RPMI7951 (cell line): ENCODE results near the gene MGLL. TPM values are rescaled to one million over a fixed set of nuclear protein-coding genes. Genes with fewer than 3 reads are reported as not detected.

ENCODE experiments used
- DNase-seq: peaks from one replicate; pipeline ENCODE4 v3.0.0-alpha.2; 2012; ENCODE audit warnings: low read depth
- total RNA-seq: library from RNA; depleted of rRNA; stranded (reverse); fragments of >200 nt; shearing (Covaris generic); gene quantifications from 2 replicates; pipeline ENCODE4 v1.2.3, GENCODE V29; 2014

Gene MGLL
- total RNA-seq, 1 experiment from 2014 or later, result 48.4 TPM

GRCh38 chr3:127758013-127758412, 64.3 kb downstream of the MGLL start:
- no peak for DNase-seq

- DNase-seq, result no peak
These were observed 67.0 kb downstream of the MGLL start for GRCh38 chr3:127755305-127755681.

DNA sequence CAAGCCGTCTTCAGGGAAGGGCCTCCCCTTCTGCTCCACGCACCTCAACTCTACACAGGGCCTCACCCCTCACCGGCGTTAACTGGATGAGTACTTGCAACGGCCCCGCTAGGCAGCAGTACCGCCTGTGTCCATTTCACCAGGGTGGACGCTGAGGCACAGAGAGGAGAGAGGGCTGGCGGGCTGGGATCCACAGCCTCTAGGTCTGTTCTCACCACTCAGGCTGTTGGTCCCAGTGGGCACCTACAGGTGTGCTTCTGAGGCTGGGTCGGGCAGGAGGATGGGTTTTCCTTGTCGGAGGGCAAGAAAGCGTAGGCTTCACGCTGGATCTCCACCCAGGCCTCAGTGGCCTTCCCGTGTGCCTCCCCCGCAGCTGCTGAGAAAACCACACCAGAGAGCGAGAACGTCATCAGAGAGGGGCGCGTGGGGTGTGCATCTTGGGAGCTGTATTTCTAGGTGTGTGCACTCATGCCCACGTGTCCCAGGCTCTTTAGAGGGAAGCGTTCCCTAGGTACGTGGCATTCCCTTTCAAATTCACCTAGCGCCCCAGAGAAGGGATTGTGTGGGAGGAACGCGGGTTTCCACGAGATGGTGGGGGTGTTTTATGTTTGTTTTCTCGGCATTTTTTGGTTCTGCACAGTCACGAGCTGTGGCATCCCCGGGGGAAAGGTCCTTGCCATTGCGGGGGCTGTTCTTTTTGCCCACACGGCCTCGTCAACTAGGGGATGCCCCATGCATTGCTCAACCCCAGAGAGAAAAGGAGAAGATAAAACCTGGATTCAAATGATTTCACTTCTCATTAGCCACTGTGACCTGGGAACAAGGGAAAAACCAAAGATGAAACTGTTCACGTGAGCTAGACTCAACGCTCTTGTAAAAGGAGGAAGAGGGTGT, 67.7 kb downstream of the MGLL start:
- DNase-seq, result no peak

DNA sequence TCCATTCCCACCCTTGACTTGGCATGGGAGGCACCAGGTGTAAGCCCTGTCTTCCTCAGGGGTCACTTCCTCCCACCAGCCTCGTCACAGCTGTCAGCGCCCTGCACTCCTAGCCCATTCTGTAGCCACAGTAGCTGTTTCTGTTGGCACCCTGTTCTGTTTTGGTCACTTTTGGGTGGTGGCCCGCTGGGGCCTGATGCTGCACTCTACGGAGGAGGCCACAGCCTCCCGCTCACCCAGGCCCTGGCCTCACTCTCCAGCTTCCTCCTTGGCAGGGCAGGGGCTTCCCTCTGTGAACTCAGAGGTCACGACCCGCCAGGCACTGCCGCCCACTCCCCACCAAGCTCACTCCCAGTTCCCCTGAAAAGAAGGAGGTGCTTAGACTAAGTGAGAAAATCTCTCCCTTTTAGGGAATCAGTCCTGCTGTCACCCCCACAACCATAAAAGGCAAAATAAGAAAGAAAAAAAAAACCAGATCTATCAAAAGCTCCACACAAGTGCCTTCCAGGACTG, 68.4 kb downstream of the MGLL start:
- no peak for DNase-seq

- no peak for DNase-seq
These were observed 69.0 kb downstream of the MGLL start for GRCh38 chr3:127753338-127753737.

GRCh38 chr3:127751782-127752181, 70.5 kb downstream of the MGLL start:
- no peak for DNase-seq

- peak; percentile 60 for DNase-seq
These were observed 71.1 kb downstream of the MGLL start for GRCh38 chr3:127751163-127751621.

DNA sequence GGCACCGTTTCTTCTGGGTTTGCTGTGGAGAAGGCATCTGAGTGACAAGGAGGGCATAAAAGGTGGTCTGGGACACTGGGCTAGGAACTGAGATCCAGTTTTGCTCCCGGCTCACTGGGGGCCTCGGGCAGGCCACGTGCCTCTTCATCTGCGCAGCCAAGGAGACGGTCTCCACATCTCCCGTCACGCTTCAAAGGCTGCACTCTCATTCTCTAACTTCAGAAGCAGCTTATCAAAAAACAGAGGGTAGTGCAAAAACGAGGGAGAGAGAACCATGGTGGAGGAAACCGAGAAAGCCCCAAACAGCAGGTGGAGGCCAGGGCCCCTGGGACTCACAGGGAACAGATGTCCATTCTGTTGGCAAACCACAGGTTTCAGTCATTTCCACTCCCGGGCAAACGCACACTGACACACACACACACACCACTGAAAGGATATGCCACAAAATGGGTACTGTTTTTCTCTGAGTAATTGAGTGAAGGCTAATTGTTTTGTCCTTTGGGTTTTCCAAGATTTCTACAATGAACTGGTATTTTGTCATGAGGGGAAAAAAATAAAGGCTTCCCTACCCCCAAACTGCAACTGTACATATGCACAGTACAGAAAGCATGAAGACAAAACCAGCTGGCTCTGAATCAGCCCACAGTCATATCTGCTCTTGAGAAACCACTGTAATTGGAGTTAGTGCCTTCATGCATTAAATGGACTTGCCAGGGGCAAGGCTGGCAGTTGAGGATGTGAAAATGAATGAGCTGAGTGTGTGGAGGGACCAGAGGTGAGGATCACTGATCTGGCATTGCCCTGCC, 71.9 kb downstream of the MGLL start:
- peak; percentile 99 for DNase-seq

DNA sequence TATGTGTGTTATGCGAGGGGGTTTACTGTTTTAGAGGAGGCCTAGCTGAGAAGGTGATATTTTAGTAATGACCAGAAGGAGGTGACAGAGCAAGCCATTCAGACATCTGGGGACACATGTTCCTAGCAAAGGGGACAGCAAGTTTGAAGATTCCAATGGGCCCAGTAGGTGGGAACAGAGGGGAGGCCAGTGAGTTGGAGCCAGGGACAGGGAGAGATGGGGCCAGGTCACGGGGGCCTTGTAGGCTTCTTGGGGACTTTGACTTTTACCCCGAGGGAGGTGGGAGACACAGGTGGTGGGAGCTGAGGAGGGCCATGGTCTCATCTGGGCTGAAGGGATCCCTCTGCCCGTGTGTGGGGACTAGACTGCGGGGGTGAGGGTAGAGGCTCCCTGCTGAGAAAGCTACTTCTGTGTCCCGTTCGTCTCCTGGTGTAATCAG, 72.5 kb downstream of the MGLL start:
- DNase-seq, result peak; percentile 23

GRCh38 chr3:127749361-127749760, 73.0 kb downstream of the MGLL start:
- no peak for DNase-seq

DNA sequence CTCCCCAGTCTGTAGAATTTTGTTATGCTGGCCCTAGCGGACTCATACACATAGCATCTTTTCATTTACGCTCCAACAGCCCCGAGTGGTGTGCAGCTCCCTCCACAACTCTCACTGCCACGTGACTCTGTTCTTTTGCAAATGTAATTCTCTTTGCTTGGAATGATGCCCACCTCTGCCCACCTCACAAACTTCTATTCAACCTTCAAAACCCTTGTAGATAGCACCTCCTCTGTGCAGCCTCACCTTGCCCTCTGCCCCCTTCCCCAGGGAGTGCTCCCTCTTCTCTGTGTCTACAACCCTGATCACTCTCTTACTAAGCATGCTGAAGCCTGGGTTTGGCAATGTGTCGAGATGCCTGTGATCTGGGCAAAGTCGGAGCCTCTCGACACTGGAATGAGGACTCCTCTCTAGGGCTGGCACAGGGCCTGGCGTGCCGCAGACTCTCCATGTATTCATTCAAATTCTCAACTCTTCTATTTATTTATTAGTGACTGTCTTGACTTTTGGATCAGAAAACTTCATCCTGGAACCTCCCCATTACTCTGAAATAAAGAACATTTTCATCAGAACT, 73.5 kb downstream of the MGLL start:
- no peak for DNase-seq

DNA sequence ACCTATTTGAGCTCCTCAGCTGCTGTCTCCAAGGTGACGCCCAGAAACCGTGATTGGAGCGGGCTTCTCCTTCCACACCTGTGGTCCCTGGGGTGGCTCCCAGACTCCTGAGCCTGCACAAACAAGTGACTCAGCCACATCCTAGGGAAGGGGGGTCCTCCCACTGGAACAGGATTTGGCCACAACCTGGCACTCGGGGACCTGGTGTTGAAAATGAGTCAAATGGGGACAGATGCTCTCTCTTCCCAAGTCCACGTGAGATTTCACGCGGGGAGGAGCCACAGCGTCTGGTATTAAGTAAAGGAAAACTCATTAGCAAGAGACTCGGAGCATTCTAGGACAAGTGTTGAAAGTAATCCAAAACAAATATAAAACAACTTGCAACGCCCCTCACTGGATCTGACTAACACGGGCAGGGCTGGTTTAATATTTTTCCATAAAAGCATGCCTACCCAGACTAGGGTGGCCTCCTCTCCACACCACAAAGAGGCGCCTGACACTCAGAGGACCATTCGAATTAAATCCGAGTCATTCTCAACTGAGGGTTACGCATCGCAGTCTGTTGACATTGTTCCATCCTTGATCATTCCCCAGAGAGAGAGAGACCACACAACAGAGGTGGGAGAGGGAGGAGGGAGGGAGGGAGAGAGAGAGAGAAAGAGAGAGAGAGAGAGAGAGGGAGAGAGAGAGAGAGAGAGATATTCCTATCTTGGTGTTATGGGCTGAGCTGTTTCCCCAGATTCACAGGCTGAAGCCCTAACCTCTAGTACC, 74.4 kb downstream of the MGLL start:
- DNase-seq, result peak; percentile 90

- DNase-seq, result no peak
These were observed 75.2 kb downstream of the MGLL start for GRCh38 chr3:127747066-127747465.

DNA sequence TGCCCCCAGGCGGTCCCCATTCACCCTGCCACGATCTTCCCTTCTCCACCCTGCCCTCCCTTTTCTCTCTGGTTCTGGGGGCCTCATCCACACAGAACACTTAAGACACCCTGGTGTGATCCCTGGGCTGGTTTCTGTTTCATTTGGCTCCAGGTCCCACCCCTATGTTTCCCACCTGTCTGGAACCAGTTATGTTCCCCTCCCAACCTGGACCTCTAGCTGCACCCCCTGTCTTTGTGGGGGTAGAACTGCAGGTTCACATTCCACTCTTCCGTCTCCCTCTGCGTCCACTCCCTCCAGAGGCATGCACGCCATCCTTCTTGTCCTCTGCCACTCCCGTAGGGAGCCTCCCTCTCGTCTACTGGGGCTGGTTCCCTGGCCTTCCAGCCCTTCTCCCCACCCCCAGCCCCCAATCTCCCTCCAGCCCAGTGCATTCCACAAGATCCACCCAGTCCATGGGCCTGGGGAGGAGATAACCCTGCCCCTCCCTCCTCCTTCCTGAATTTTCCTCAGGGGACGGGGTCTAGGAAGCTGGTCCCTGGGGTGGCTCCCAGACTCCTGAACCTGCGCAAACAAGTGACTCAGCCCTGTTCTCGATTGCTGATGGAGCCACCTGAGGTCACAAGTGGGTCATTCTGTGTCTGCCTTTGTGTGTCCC, 75.8 kb downstream of the MGLL start:
- no peak for DNase-seq

DNA sequence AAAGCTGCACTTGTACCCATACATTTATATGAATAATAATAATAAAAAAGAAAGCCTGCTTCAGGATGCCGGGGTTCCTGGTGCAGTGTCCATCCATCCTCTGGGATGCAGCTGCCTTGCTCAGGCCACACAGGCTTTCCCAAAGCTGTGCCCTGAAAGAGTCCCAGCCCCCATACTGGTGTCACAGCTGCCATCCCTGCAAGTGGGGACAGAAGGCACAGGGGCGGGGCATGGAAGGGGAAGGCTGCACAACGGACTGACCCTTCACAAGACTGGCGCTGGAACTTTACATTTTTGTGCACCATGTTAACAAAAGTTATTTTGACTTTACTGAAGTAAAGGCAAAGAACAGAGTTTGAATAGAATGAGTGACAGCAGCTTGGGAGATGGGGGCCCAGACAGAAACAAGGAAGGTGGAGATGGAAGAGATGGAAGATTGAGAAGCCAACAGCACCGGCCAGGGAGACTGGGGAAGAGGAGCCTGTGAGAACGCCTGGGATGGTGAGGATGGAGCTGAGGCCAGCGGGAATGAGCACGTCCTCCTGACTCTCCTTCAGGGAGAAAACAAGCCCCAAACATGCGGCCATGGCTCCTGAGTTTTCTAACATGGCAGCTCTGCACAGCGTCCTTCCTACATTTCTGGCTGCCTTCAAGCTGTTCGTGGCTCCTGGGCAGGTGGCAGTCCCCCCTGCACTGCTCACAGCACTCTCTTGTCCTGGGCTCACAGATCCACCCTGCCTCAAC, 76.5 kb downstream of the MGLL start:
- DNase-seq, result no peak

GRCh38 chr3:127744875-127745274, 77.4 kb downstream of the MGLL start:
- peak; percentile 17 for DNase-seq

DNA sequence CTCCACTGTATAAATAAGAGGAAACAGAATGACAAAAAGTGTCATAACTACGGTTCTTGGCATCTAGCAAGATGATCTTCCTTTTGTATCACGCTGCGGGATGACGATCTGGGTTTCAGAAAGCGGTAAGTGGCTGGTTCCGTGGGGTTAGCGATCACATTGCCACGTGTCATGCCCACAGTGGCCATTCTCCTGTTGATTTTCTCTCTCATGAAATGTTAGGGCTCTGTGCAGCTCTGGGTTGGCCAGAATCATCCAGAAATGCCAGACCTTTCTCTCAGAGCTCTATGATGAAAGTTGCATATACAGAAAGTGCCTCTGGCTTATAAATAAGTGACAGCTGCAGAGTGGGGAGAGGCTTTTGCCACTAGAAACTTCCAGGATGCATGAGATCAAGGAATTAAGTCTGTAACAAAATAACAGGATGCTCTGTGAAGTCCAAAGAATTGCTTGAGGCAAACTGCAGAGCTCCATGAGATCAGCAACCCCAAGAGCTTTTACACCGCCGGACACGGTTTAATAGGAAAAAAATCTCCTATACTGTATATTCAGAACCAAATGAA, 78.0 kb downstream of the MGLL start:
- peak; percentile 87 for DNase-seq

DNA sequence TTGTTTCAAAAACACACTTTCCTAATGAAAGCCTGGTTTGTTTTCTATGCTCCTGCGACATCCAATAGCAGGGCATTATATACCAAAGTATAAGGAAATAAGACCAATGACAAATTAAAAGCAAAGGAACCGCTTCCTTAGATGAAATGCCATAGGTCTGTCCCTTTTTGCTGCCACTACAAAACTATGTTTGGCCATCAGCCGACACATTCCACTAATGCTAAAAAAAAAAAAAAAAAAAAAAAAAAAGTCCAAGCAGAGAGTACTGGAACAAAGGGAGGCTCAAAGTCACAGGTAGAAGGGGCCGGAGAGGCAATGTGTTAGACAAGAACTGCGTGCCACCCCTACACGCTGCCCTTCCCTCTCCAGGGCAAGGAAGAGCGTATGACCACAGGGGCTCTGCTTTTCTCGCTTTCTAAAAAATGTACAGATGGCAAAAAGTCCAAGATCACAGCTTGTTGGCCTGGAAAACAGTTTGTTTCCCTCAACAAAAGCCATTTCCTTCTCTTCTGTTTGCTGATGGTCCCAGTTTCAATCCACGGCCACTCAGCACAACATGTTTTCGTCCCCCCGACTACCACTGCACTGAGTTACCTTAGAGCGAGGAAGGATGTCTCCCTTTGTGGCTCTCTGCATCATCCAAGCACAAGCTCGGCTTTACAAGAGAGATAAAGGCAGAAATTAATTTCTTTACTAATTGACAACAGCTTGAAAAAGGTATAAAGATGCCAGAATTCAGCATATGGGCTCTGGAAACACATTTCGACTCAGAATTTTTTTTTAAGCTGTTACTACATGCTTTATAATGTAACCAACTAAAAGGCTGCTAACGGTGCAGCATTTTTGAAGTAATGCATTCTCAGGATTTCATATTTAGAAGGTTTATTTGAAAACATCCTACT, 78.7 kb downstream of the MGLL start:
- no peak for DNase-seq

DNA sequence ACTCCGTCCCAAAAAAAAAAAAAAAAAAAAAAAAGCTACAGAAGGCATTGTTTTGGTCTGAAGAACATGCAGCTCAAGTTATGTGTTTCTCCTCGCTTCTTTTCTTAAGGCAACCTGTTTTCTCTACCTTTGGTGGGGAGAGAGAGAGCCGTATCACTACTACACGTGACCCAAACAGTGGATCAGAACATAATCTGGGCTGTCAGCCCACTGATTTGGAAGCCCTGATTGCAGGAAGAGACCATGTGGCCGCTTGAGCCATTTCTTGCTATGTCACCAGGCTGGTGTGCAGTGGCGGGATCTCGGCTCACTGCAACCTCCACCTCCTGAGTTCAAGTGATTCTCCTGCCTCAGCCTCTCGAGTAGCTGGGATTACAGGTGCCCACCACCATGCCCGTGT, 79.7 kb downstream of the MGLL start:
- DNase-seq, result no peak
